GM12874 (cell line): ENCODE measurements around the gene NF2.

Experiments used
- CTCF ChIP-seq: IDR thresholded peaks from 2 replicates; pipeline ENCODE4 v1.5.1; 2011; ENCODE audit warnings: low read depth, mild to moderate bottlenecking, control low read depth, low read length, moderate library complexity; ENCODE audit not compliant: insufficient read depth

The NF2 gene

DNA sequence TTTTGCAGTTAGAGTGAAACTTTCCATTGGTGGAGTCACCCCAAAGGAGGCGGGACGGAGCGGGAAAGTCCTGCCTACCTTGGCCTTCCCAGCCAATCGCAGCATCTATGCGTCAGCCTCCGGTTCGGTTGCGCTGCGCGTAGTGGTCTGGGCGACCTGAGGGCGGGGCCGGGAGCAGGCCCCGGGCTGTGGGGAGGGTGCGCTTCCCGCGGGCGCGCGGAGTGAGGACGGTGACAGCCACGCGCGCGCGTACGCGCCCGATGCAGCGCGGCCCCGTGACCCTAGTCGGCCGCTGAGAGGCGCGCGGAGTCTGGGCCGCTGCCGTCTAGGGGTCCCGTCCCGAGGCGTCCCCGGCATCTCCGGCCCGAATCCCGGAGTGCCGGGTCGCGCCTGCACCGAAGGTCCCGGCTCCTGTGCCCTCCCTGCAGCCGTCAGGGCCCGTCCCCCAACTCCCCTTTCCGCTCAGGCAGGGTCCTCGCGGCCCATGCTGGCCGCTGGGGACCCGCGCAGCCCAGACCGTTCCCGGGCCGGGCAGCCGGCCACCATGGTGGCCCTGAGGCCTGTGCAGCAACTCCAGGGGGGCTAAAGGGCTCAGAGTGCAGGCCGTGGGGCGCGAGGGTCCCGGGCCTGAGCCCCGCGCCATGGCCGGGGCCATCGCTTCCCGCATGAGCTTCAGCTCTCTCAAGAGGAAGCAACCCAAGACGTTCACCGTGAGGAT is at the start of gene NF2:
Gene NF2 (plus strand): TSS at position 276 of the 718 bp plus-strand sequence. CDS start 366 bp downstream, at position 642.
- TF ChIP-seq CTCF = peak; percentile 10; the same call in 1 of the 2 replicates

DNA sequence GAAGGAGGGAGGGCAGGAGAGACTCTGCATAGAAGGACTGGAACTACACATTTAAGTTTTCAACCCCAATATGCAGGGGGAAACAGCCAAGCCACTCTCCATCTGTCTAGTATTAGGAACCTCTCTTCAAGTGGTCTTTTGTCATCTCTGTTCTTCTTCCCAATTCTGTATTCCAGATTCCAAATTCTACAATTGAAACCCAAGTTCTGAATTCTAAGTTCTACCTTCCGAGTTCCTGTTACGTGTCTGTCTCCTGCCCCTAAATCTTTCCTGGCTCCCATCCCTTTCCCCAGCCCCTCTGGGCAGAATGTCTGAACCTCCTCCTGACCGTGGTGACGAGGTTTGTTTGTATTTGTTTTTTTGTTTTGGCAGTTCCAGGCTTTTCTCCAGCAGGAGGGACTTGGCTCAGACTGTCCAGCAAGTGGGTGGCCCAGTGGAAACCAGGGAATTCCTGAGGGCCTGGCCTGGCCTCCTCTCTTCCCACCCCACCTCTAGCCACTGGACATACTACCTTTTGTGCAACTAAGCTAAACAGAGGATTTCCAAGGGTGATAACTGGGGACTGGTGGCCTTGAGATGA is 48.3 kb upstream of the NF2 start:
- TF ChIP-seq CTCF = no peak

DNA sequence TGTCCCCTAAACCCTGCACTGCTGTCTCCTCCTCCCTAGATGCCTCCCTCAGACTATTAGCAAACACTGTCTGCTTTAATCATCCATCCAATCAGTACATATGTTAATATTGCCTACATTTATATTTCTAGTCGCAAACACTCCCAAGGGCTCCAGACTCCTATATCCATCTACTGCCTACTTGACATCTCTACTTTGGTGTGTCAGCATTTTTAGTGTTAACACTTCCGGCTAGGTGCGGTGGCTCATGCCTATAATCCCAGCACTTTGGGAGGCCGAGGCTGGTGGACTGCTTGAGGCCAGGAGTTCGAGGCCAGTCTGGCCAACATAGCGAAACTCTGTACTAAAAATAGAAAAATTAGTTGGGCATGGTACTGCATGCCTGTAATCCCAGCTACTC is 44.4 kb upstream of the NF2 start:
- no peak for TF ChIP-seq CTCF

- TF ChIP-seq CTCF = no peak
Measured at GRCh38 chr22:29559853-29560252, 43.6 kb upstream of the NF2 start.

- no peak for TF ChIP-seq CTCF
Measured at GRCh38 chr22:29563652-29564460, 39.6 kb upstream of the NF2 start.

DNA sequence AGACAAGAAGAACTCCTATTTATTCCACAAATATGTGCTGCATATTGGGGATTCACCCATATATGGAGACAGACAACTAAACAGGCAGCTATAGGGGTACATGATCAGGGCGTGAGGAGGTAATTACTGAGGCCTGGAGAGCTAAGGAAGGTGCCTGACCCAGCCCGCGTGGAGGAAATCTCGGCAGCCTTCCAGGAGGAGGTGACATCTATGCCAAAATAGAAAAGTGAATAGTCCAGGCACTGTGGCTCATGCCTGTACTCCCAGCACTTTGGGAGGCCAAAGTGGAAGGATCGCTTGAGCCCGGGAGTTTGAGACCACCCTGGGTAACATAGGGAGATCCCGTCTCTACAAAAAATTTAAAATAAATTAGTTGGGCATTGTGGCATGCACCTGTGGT is 36.1 kb upstream of the NF2 start:
- no peak for TF ChIP-seq CTCF

DNA sequence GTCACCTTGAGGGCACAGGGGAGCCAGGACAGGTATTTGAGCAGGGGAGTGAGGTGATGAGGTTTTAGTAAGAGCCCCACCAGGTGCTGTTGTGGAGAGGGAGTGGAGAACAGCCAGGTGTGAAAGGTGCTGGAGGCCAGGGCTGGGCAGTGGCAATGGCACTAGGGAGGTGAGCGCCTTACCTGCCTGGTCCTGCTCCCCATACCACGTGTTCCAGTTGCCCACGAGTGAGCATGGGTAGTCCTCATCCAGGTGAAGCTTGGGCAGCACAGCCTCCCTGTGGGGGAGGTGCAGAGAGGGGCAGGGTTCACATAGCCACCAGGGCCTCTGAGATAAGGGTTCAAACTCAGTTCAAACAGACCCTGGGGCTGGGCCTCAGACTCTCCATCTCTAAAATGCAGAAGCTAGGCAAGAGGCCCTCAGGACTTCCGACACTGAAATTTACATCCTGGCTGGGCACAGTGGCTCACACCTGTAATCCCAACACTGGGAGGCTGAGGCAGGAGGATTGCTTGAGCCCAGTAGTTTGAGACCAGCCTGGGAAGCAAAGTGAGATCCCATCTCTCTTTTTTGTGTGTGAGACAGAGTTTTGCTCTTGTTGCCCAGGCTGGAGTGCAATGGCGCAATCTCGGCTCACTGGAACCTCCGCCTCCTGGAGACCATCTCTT is 34.3 kb upstream of the NF2 start:
- TF ChIP-seq CTCF = no peak
